ENCODE data around the gene VAMP2.

DNA sequence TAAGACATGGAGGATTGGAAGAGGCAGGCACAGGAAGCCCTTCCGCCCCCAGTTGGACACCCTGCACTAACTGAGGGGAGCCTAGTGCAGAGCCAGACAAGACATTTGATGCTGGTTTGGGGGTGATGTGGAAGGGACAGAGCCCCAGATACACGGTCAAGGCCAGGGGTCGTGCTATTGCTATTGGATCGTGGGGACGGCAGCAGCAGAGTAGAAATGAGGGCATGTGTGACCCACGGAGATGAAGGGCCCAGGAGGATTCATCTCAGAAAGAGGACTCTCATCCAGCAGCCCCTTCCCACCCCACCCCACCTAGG is 2.0 kb upstream of the VAMP2 start:
- TF ChIP-seq HCFC1 (IDR thresholded peaks at IDR 0.05; ENCODE audit: low read depth, low read length) (no peak), SMAD1 (IDR thresholded peaks at IDR 0.05; ENCODE audit: low read depth, low read length, partially characterized antibody) (no peak), CTCF (IDR thresholded peaks at IDR 0.05 in 2 of 3, conservative IDR thresholded peaks at IDR 0.05 in 1 of 3; ENCODE audit: insufficient read depth in 2 of 3, low read depth in 1 of 3, low read length in 3 of 3) (no peak), ZNF232 (CRISPR knock-in tag; IDR thresholded peaks at IDR 0.05) (no peak), POLR2A (conservative IDR thresholded peaks at IDR 0.05) (no peak), CBFA2T3 (IDR thresholded peaks at IDR 0.05) (no peak), USF1 (CRISPR knock-in tag; IDR thresholded peaks at IDR 0.05) (no peak), EZH2 (IDR thresholded peaks at IDR 0.05; ENCODE audit: borderline replicate concordance, low read depth, low read length) (no peak), NR2F6 (CRISPR knock-in tag; IDR thresholded peaks at IDR 0.05) (no peak), CBFB (CRISPR knock-in tag; IDR thresholded peaks at IDR 0.05) (no peak), SP1 (CRISPR knock-in tag; IDR thresholded peaks at IDR 0.05) (no peak), ZBTB17 (CRISPR knock-in tag; IDR thresholded peaks at IDR 0.05) (no peak)
- TF ChIP-seq, protein P1, sequence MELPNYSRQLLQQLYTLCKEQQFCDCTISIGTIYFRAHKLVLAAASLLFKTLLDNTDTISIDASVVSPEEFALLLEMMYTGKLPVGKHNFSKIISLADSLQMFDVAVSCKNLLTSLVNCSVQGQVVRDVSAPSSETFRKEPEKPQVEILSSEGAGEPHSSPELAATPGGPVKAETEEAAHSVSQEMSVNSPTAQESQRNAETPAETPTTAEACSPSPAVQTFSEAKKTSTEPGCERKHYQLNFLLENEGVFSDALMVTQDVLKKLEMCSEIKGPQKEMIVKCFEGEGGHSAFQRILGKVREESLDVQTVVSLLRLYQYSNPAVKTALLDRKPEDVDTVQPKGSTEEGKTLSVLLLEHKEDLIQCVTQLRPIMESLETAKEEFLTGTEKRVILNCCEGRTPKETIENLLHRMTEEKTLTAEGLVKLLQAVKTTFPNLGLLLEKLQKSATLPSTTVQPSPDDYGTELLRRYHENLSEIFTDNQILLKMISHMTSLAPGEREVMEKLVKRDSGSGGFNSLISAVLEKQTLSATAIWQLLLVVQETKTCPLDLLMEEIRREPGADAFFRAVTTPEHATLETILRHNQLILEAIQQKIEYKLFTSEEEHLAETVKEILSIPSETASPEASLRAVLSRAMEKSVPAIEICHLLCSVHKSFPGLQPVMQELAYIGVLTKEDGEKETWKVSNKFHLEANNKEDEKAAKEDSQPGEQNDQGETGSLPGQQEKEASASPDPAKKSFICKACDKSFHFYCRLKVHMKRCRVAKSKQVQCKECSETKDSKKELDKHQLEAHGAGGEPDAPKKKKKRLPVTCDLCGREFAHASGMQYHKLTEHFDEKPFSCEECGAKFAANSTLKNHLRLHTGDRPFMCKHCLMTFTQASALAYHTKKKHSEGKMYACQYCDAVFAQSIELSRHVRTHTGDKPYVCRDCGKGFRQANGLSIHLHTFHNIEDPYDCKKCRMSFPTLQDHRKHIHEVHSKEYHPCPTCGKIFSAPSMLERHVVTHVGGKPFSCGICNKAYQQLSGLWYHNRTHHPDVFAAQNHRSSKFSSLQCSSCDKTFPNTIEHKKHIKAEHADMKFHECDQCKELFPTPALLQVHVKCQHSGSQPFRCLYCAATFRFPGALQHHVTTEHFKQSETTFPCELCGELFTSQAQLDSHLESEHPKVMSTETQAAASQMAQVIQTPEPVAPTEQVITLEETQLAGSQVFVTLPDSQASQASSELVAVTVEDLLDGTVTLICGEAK (IDR thresholded peaks at IDR 0.05), result no peak
- TF ChIP-seq, protein P1 (CRISPR knock-in tag; IDR thresholded peaks at IDR 0.05), result no peak
- TF ChIP-seq, protein P2, sequence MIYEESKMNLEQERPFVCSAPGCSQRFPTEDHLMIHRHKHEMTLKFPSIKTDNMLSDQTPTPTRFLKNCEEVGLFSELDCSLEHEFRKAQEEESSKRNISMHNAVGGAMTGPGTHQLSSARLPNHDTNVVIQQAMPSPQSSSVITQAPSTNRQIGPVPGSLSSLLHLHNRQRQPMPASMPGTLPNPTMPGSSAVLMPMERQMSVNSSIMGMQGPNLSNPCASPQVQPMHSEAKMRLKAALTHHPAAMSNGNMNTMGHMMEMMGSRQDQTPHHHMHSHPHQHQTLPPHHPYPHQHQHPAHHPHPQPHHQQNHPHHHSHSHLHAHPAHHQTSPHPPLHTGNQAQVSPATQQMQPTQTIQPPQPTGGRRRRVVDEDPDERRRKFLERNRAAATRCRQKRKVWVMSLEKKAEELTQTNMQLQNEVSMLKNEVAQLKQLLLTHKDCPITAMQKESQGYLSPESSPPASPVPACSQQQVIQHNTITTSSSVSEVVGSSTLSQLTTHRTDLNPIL (CRISPR knock-in tag; IDR thresholded peaks at IDR 0.05), result no peak
